H1 (cell line): ENCODE measurements around the gene FASLG. TPM values are rescaled to one million over a fixed set of nuclear protein-coding genes. Genes with fewer than 3 reads are reported as not detected.

Source experiments
- CTCF ChIA-PET: fragments of 300-600 bp; sonication (Branson Sonifier 250); formaldehyde crosslinking; loops from one replicate; lab custom pipeline; 2021; ENCODE audit not compliant: partially characterized antibody; lab: Charles Lee
- POLR2A ChIA-PET: fragments of 300-600 bp; sonication (Branson Sonifier 250); formaldehyde crosslinking; loops from one replicate; lab custom pipeline; 2021; ENCODE audit warnings: inconsistent platforms; ENCODE audit not compliant: partially characterized antibody; lab: Charles Lee
- DNase-seq, 2 experiments: peaks; one replicate each; pipeline versions ENCODE4 v3.0.0 to v3.0.0-alpha.2; 2010 to 2022; ENCODE audit warnings: low spot score in 2 of 2, low read depth in 1 of 2, mixed read lengths in 1 of 2
- FAIRE-seq: peaks from 2 replicates; lab custom pipeline; 2011; peaks lifted over from hg19 to GRCh38; lab: Jason Lieb, UNC
- H2AFZ ChIP-seq: 2 replicates; pipeline ENCODE4 v1.8.1; 2012; ENCODE audit warnings: low read length, inconsistent platforms
- H2AK5ac ChIP-seq: 2 replicates; pipeline ENCODE4 v1.6.1; 2013; ENCODE audit warnings: low read depth, low read length
- H2BK120ac ChIP-seq: replicated peaks from 2 replicates; pipeline ENCODE3; 2013; ENCODE audit warnings: low read depth, low read length, inconsistent platforms
- H2BK12ac ChIP-seq: 2 replicates; pipeline ENCODE4 v1.6.1; 2013; ENCODE audit warnings: low read depth, low read length
- H2BK15ac ChIP-seq: 2 replicates; pipeline ENCODE4 v1.6.1; 2013; ENCODE audit warnings: low read length
- H2BK20ac ChIP-seq: 2 replicates; pipeline ENCODE4 v1.6.1; 2013; ENCODE audit warnings: low read length
- H2BK5ac ChIP-seq: 2 replicates; pipeline ENCODE4 v1.6.1; 2013; ENCODE audit warnings: low read depth, low read length
- H3K14ac ChIP-seq: 2 replicates; pipeline ENCODE4 v1.6.1; 2013; ENCODE audit warnings: inconsistent platforms; ENCODE audit not compliant: insufficient read length
- H3K18ac ChIP-seq: 2 replicates; pipeline ENCODE4 v1.6.1; 2013; ENCODE audit warnings: low read length; ENCODE audit errors: extremely low read depth
- H3K23ac ChIP-seq: 2 replicates; pipeline ENCODE4 v1.6.1; 2013; ENCODE audit warnings: inconsistent platforms; ENCODE audit not compliant: insufficient read length
- H3K23me2 ChIP-seq: 2 replicates; pipeline ENCODE4 v1.6.1; 2013; ENCODE audit warnings: low read depth, low read length
- H3K27ac ChIP-seq: 2 replicates; pipeline ENCODE4 v1.6.1; 2011; ENCODE audit warnings: low read depth, low read length, inconsistent platforms
- H3K27me3 ChIP-seq, 4 experiments: replicated peaks in 1 of 4; 1 replicate in 1 of 4; 2 replicates in 3 of 4; pipeline versions ENCODE4 v1.6.1 to v1.8.1; 2011 to 2013; ENCODE audit warnings: low read length in 3 of 4, mild to moderate bottlenecking in 3 of 4, inconsistent platforms in 2 of 4, mixed read lengths in 2 of 4, moderate library complexity in 1 of 4; ENCODE audit not compliant: control insufficient read depth in 3 of 4, insufficient read depth in 3 of 4; ENCODE audit errors: extremely low read depth in 1 of 4
- H3K36me3 ChIP-seq, 4 experiments: 2 replicates each; pipeline versions ENCODE4 v1.6.1 to v1.8.1; 2011 to 2013; ENCODE audit warnings: mild to moderate bottlenecking in 4 of 4, low read length in 3 of 4, moderate library complexity in 2 of 4, control low read depth in 1 of 4, inconsistent platforms in 1 of 4; ENCODE audit not compliant: insufficient read depth in 4 of 4, control insufficient read depth in 2 of 4
- H3K4ac ChIP-seq: replicated peaks from 2 replicates; pipeline ENCODE3; 2013; ENCODE audit warnings: low read length, low read depth, mixed read lengths, inconsistent platforms; ENCODE audit not compliant: insufficient read length
- H3K4me1 ChIP-seq, 4 experiments: replicated peaks in 1 of 4; 1 replicate in 1 of 4; 2 replicates in 3 of 4; pipeline versions ENCODE4 v1.6.1 to v1.8.1; 2011 to 2013; ENCODE audit warnings: low read length in 3 of 4, inconsistent platforms in 2 of 4, mixed read lengths in 1 of 4; ENCODE audit not compliant: insufficient read depth in 4 of 4, control insufficient read depth in 3 of 4
- H3K4me2 ChIP-seq, 2 experiments: 2 replicates each; pipeline versions ENCODE4 v1.6.1 to v1.8.1; 2011 to 2013; ENCODE audit warnings: low read depth in 2 of 2, low read length in 2 of 2, control low read depth in 1 of 2, inconsistent platforms in 1 of 2, mild to moderate bottlenecking in 1 of 2; ENCODE audit not compliant: insufficient read depth in 1 of 2
- H3K4me3 ChIP-seq, 4 experiments: fragments of 200-600, 300-600 bp in 1 of 4; sonication (generic), shearing (Covaris generic), sonication (Bioruptor Twin) in 1 of 4; 2 replicates each; pipeline versions ENCODE4 v1.5.1 to v1.8.1; 2011 to 2016; ENCODE audit warnings: low read length in 4 of 4, low read depth in 3 of 4, control low read depth in 2 of 4, inconsistent platforms in 2 of 4, mild to moderate bottlenecking in 2 of 4, mixed read lengths in 1 of 4, moderate library complexity in 1 of 4; ENCODE audit not compliant: insufficient read depth in 2 of 4; ENCODE audit errors: extremely low read depth in 1 of 4
- H3K56ac ChIP-seq: replicated peaks from 2 replicates; pipeline ENCODE3; 2013; ENCODE audit warnings: low read depth, mild to moderate bottlenecking, mixed read lengths, low read length, inconsistent platforms; ENCODE audit not compliant: insufficient read length
- H3K79me1 ChIP-seq: 2 replicates; pipeline ENCODE4 v1.6.1; 2013; ENCODE audit warnings: low read depth, low read length, control low read depth
- H3K79me2 ChIP-seq, 2 experiments: 2 replicates each; pipeline versions ENCODE4 v1.6.1 to v1.8.1; 2012 to 2013; ENCODE audit warnings: low read length in 2 of 2, mild to moderate bottlenecking in 2 of 2, inconsistent platforms in 1 of 2; ENCODE audit not compliant: insufficient read depth in 2 of 2, control insufficient read depth in 1 of 2
- H3K9ac ChIP-seq, 4 experiments: replicated peaks in 1 of 4; 1 replicate in 1 of 4; 2 replicates in 3 of 4; pipeline versions ENCODE4 v1.6.1 to v1.8.1; 2011 to 2013; ENCODE audit warnings: low read depth in 3 of 4, low read length in 3 of 4, control low read depth in 2 of 4, mild to moderate bottlenecking in 2 of 4, moderate library complexity in 2 of 4, inconsistent platforms in 1 of 4; ENCODE audit errors: extremely low read depth in 1 of 4
- H3K9me3 ChIP-seq, 2 experiments: 2 replicates each; pipeline versions ENCODE4 v1.6.1 to v1.8.1; 2012 to 2013; ENCODE audit warnings: mild to moderate bottlenecking in 2 of 2, moderate library complexity in 2 of 2, control low read depth in 1 of 2, inconsistent platforms in 1 of 2, low read depth in 1 of 2, low read length in 1 of 2, mixed read lengths in 1 of 2; ENCODE audit not compliant: insufficient read depth in 2 of 2
- H4K20me1 ChIP-seq, 2 experiments: replicated peaks in 1 of 2; 2 replicates each; pipeline versions ENCODE3 to v1.8.1; 2011 to 2013; ENCODE audit warnings: inconsistent platforms in 2 of 2, low read length in 2 of 2, mild to moderate bottlenecking in 1 of 2; ENCODE audit not compliant: insufficient read depth in 2 of 2, control insufficient read depth in 1 of 2
- H4K5ac ChIP-seq: 2 replicates; pipeline ENCODE4 v1.6.1; 2013; ENCODE audit warnings: low read length, low read depth, mixed read lengths, inconsistent platforms; ENCODE audit not compliant: insufficient read length
- H4K8ac ChIP-seq: 2 replicates; pipeline ENCODE4 v1.8.0; 2013; ENCODE audit warnings: mild to moderate bottlenecking, moderate library complexity, low read length, inconsistent platforms; ENCODE audit not compliant: insufficient read depth; ENCODE audit errors: extremely low read depth
- H4K91ac ChIP-seq: replicated peaks from 2 replicates; pipeline ENCODE3; 2013; ENCODE audit warnings: low read length, mixed read lengths, inconsistent platforms; ENCODE audit not compliant: insufficient read length
- CBX5 ChIP-seq: fragments of 300-800, 300-1000 bp; sonication (generic); IDR thresholded peaks from 2 replicates; pipeline ENCODE4 v1.7.1; 2016; ENCODE audit warnings: antibody characterized with exemption, low read length, low read depth
- CTCF ChIP-seq, 3 experiments: IDR thresholded peaks; 1 replicate in 2 of 3; 2 replicates in 1 of 3; pipeline versions ENCODE4 v1.5.1 to v1.6.1; 2011; ENCODE audit warnings: low read length in 3 of 3, mild to moderate bottlenecking in 3 of 3, inconsistent platforms in 2 of 3, low read depth in 1 of 3, moderate library complexity in 1 of 3; ENCODE audit not compliant: insufficient read depth in 1 of 3; ENCODE audit errors: control extremely low read depth in 1 of 3
- HDAC2 ChIP-seq, 2 experiments: fragments of 300-600 bp in 1 of 2; sonication (generic) in 1 of 2; IDR thresholded peaks; 2 replicates each; pipeline ENCODE4 v1.6.1; 2011 to 2012; ENCODE audit warnings: low read depth in 2 of 2, low read length in 2 of 2, mild to moderate bottlenecking in 2 of 2, moderate library complexity in 2 of 2, borderline replicate concordance in 1 of 2, inconsistent platforms in 1 of 2
- JUND ChIP-seq: IDR thresholded peaks from 2 replicates; pipeline ENCODE4 v1.6.1; 2011; ENCODE audit warnings: mild to moderate bottlenecking, improper control_type of control experiment, low read length
- NANOG ChIP-seq: IDR thresholded peaks from 2 replicates; pipeline ENCODE4 v1.6.1; 2011; ENCODE audit warnings: low read length, low read depth, mild to moderate bottlenecking, inconsistent platforms; ENCODE audit not compliant: insufficient read depth, poor library complexity, severe bottlenecking
- SRF ChIP-seq: IDR thresholded peaks from 2 replicates; pipeline ENCODE4 v1.6.1; 2011; ENCODE audit warnings: mild to moderate bottlenecking, low read depth, low read length, moderate library complexity
- WGBS, 2 experiments: shearing (Covaris generic) in 1 of 2; methylation state at CpG; one replicate each; pipeline versions ENCODE4 v1.1.6 to v1.1.7; 2013 to 2015; ENCODE audit warnings: low lambda C conversion rate in 2 of 2, mixed read lengths in 2 of 2, inconsistent platforms in 1 of 2, low coverage in 1 of 2, missing lambda C conversion rate in 1 of 2; ENCODE audit not compliant: insufficient replicate concordance in 2 of 2, insufficient coverage in 1 of 2, insufficient read length in 1 of 2; ENCODE audit errors: extremely low coverage in 1 of 2, missing lambda C conversion rate in 1 of 2; 5-methylcytosine and 5-hydroxymethylcytosine counted together
- polyA plus RNA-seq, 7 experiments: library from polyadenylated mRNA; depleted of rRNA in 3 of 7; stranded (reverse) in 5 of 7; unstranded in 2 of 7; fragments of >200 nt in 5 of 7; fragments of 200-250 nt in 2 of 7; gene quantifications; 1 replicate in 5 of 7; 2 replicates in 1 of 7; 4 replicates in 1 of 7; pipeline versions ENCODE4 v1.2.1 to v1.2.3, GENCODE V29; 2011 to 2013; ENCODE audit warnings: missing spikeins in 2 of 7, mixed read lengths in 2 of 7
- total RNA-seq: library from RNA; stranded (reverse); fragmentation: NEBNext Ultra II Directional; extraction: Animal tissue kit (Norgen Biotek cat#: 25700); gene quantifications from 2 replicates; pipeline ENCODE4 v1.2.1, GENCODE V29; 2021
- TF ChIP-seq, protein P1 (sequence below): IDR thresholded peaks from 2 replicates; pipeline ENCODE4 v1.6.1; 2012; ENCODE audit warnings: inconsistent platforms
- TF ChIP-seq, protein P2 (sequence below): IDR thresholded peaks from 2 replicates; pipeline ENCODE4 v1.6.1; 2011; ENCODE audit warnings: low read length, improper control_type of control experiment

FASLG gene
- total and polyA plus RNA-seq, 2 of the 8 experiments (the other 6 are each of a cell fraction or from before 2014, with no cell fraction given): not detected

- Histone ChIP-seq H2AFZ (no peak overlapping the region), H3K79me1 (no peaks in the 10 kb centered on the region), H3K36me3 (no peaks in the 10 kb centered on the region), H2BK20ac (peak overlapping the region; percentile 77; the same call in 1 of the 2 replicates), H3K9ac (no peak overlapping the region), H2BK5ac (peak overlapping the region; percentile 22; the same call in 1 of the 2 replicates), H3K27me3 (no peaks in the 10 kb centered on the region), H3K18ac (no peak overlapping the region), H3K9me3 (no peaks in the 10 kb centered on the region), H3K23me2 (no peaks in the 10 kb centered on the region; the same call in 1 of the 2 replicates), H4K91ac (no peak overlapping the region), H2BK120ac (no peak overlapping the region), H3K4me2 (no peak overlapping the region), H3K14ac (no peak overlapping the region), H4K8ac (no peak overlapping the region), H3K27ac (no peak overlapping the region), H2AK5ac (no peak overlapping the region), H3K4ac (no peak overlapping the region), H3K23ac (no peak overlapping the region), H2BK15ac (no peak overlapping the region), H3K4me1 (peaks cover 0 to 3% (median 0%) of the 10 kb centered on the region in 4 experiments; a peak in 2 of 7 replicates), H4K20me1 (no peaks in the 10 kb centered on the region), H3K79me2 (no peaks in the 10 kb centered on the region), H4K5ac (no peak overlapping the region), H3K56ac (no peak overlapping the region), H2BK12ac (peak overlapping the region; percentile 2; the same call in 1 of the 2 replicates), H3K4me3 (no peak overlapping the region)
- no peak for FAIRE-seq
- WGBS, 2 experiments: 80% methylated on average over 1 of the region's 1 CpG; no CpG with 5 or more reads in 1 of the 2 experiments
- no peak for DNase-seq
- ChIA-PET CTCF (interaction anchor here (0.6 to 2.3 kb wide), 5 partner anchors 16 to 100 kb away, joined by 3 to 8 read pairs (median 4); no protein-coding TSS in a partner anchor), POLR2A (interaction anchor here (0.8 kb wide), 1 partner anchor 8 kb away, joined by 3 read pairs; no protein-coding TSS in a partner anchor)
- TF ChIP-seq, protein P1, sequence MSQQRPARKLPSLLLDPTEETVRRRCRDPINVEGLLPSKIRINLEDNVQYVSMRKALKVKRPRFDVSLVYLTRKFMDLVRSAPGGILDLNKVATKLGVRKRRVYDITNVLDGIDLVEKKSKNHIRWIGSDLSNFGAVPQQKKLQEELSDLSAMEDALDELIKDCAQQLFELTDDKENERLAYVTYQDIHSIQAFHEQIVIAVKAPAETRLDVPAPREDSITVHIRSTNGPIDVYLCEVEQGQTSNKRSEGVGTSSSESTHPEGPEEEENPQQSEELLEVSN: no peak
- TF ChIP-seq CBX5 (no peak), NANOG (no peak), JUND (no peak), HDAC2 (IDR thresholded peaks at IDR 0.05; ENCODE audit: borderline replicate concordance in 1 of 2, low read depth in 2 of 2, low read length in 2 of 2) (no peak), CTCF (IDR thresholded peaks at IDR 0.05; ENCODE audit: control extremely low read depth in 1 of 3, insufficient read depth in 1 of 3, low read depth in 1 of 3, low read length in 3 of 3) (no peak), SRF (no peak)
- TF ChIP-seq, protein P2, sequence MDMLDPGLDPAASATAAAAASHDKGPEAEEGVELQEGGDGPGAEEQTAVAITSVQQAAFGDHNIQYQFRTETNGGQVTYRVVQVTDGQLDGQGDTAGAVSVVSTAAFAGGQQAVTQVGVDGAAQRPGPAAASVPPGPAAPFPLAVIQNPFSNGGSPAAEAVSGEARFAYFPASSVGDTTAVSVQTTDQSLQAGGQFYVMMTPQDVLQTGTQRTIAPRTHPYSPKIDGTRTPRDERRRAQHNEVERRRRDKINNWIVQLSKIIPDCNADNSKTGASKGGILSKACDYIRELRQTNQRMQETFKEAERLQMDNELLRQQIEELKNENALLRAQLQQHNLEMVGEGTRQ: no peak
Observed at GRCh38 chr1:172704001-172704400, 45.1 kb downstream of the FASLG start.
